GM21360 (cell line): Measurements from ENCODE around the gene NDUFV3.
"Not testable (repeated sequence)": the region's sequence is repeated elsewhere in the genome, so short reads cannot be mapped to it uniquely, and the experiment has no call there.

ENCODE experiments used
- ATAC-seq: cut with Tn5 transposase; IDR thresholded peaks from one replicate; pipeline ENCODE4 v1.9.1; 2021; ENCODE audit warnings: mild to moderate bottlenecking, moderate library complexity; ENCODE audit not compliant: unreplicated experiment

NDUFV3 gene

GRCh38 chr21:42855937-42856335 is 37.2 kb upstream of the NDUFV3 start:
- no peak for ATAC-seq

- ATAC-seq = no peak
These were observed 35.9 kb upstream of the NDUFV3 start for GRCh38 chr21:42857216-42857615.

- no peak for ATAC-seq
These were observed 34.8 kb upstream of the NDUFV3 start for GRCh38 chr21:42858185-42858847.

GRCh38 chr21:42858957-42859890 is 33.9 kb upstream of the NDUFV3 start:
- no peak for ATAC-seq

- no peak for ATAC-seq
These were observed 33.2 kb upstream of the NDUFV3 start for GRCh38 chr21:42859891-42860230.

GRCh38 chr21:42860345-42860744 is 32.8 kb upstream of the NDUFV3 start:
- ATAC-seq = no peak

GRCh38 chr21:42861311-42861847 is 31.7 kb upstream of the NDUFV3 start:
- no peak for ATAC-seq

GRCh38 chr21:42861848-42862400 is 31.2 kb upstream of the NDUFV3 start:
- no peak for ATAC-seq

GRCh38 chr21:42862774-42863503 is 30.2 kb upstream of the NDUFV3 start:
- ATAC-seq = no peak

- ATAC-seq = no peak
These were observed 29.6 kb upstream of the NDUFV3 start for GRCh38 chr21:42863504-42863870.

- ATAC-seq = no peak
These were observed 28.8 kb upstream of the NDUFV3 start for GRCh38 chr21:42864286-42864685.

GRCh38 chr21:42864815-42865775 is 28.0 kb upstream of the NDUFV3 start:
- ATAC-seq = no peak

- no peak for ATAC-seq
These were observed 27.3 kb upstream of the NDUFV3 start for GRCh38 chr21:42865776-42866160.

- ATAC-seq = no peak
These were observed 24.9 kb upstream of the NDUFV3 start for GRCh38 chr21:42868196-42868595.

GRCh38 chr21:42873096-42873495 is 20.0 kb upstream of the NDUFV3 start:
- ATAC-seq = no peak

GRCh38 chr21:42875811-42876210 is 17.3 kb upstream of the NDUFV3 start:
- not testable (repeated sequence) for ATAC-seq

GRCh38 chr21:42878678-42878992 is 14.5 kb upstream of the NDUFV3 start:
- ATAC-seq = peak; percentile 19

GRCh38 chr21:42878993-42879787 is 13.9 kb upstream of the NDUFV3 start, which contains the start of gene WDR4:
TSS of gene WDR4 (minus strand) at chr21:42879539. CDS start at chr21:42879495, 44 bp downstream.
- peak; percentile 84 for ATAC-seq

GRCh38 chr21:42880352-42880751 is 12.8 kb upstream of the NDUFV3 start:
- no peak for ATAC-seq
